Endothelial cell of umbilical vein (primary cell): ENCODE measurements around the gene RPL6. TPM values are rescaled to one million over a fixed set of nuclear protein-coding genes. Genes with fewer than 3 reads are reported as not detected.

ENCODE experiments used
- BruUV-seq: library from RNA; stranded (reverse); fragments of 400-500 nt; replicated peaks from 2 replicates; lab custom pipeline; 2021; lab: Mats Ljungman, UMichigan
- CTCF ChIA-PET: fragments of 300-600, 350-600 bp; sonication (Branson Sonifier 250); formaldehyde crosslinking; loops from one replicate; lab custom pipeline; 2021; ENCODE audit warnings: antibody characterized with exemption, inconsistent platforms; lab: Charles Lee
- POLR2A ChIA-PET: fragments of 300-600, 350-600 bp; sonication (Branson Sonifier 250); formaldehyde crosslinking; loops from one replicate; lab custom pipeline; 2021; ENCODE audit warnings: antibody characterized with exemption, inconsistent platforms; lab: Charles Lee
- DNase-seq: peaks from one replicate; pipeline ENCODE4 v3.0.0-alpha.2; 2011; ENCODE audit warnings: low read depth, low spot score
- FAIRE-seq: peaks from 2 replicates; lab custom pipeline; 2011; peaks lifted over from hg19 to GRCh38; lab: Jason Lieb, UNC
- H2AFZ ChIP-seq: 2 replicates; pipeline ENCODE4 v1.6.0; 2012; ENCODE audit warnings: low read depth, low read length, control low read depth, inconsistent platforms
- H3K27ac ChIP-seq: 2 replicates; pipeline ENCODE4 v1.5.1; 2011; ENCODE audit warnings: low read depth, mild to moderate bottlenecking, control low read depth, low read length, moderate library complexity; ENCODE audit not compliant: insufficient read depth
- H3K27me3 ChIP-seq, 2 experiments: 2 replicates each; pipeline versions ENCODE4 v1.6.0 to v1.6.1; 2011; ENCODE audit warnings: low read length in 2 of 2, mixed read lengths in 1 of 2; ENCODE audit not compliant: control insufficient read depth in 2 of 2, insufficient read depth in 2 of 2
- H3K36me3 ChIP-seq, 2 experiments: 2 replicates in 1 of 2; 3 replicates in 1 of 2; pipeline ENCODE4 v1.5.1; 2011; ENCODE audit warnings: low read length in 2 of 2, mild to moderate bottlenecking in 1 of 2, moderate library complexity in 1 of 2; ENCODE audit not compliant: control insufficient read depth in 2 of 2, insufficient read depth in 2 of 2; ENCODE audit errors: extremely low read depth in 1 of 2
- H3K4me1 ChIP-seq: 3 replicates; pipeline ENCODE4 v1.5.1; 2011; ENCODE audit warnings: mild to moderate bottlenecking, low read length; ENCODE audit not compliant: control insufficient read depth, insufficient read depth; ENCODE audit errors: extremely low read depth
- H3K4me2 ChIP-seq: 2 replicates; pipeline ENCODE4 v1.6.1; 2011; ENCODE audit warnings: low read length, control low read depth, mixed read lengths; ENCODE audit not compliant: insufficient read depth
- H3K4me3 ChIP-seq, 3 experiments: fragments of 200-600 bp in 1 of 3; sonication (generic), shearing (Covaris generic) in 1 of 3; replicated peaks in 1 of 3; 2 replicates each; pipeline ENCODE4 v1.5.1; 2011 to 2016; ENCODE audit warnings: control low read depth in 3 of 3, low read length in 3 of 3, mild to moderate bottlenecking in 2 of 3, inconsistent platforms in 1 of 3, low read depth in 1 of 3, moderate library complexity in 1 of 3; ENCODE audit not compliant: insufficient read depth in 1 of 3
- H3K79me2 ChIP-seq: 2 replicates; pipeline ENCODE4 v1.6.0; 2012; ENCODE audit warnings: low read length, inconsistent platforms; ENCODE audit not compliant: control insufficient read depth, insufficient read depth
- H3K9ac ChIP-seq: replicated peaks from 2 replicates; pipeline ENCODE3; 2011; ENCODE audit warnings: low read length, control low read depth; ENCODE audit not compliant: insufficient read depth; ENCODE audit errors: extremely low read depth
- H3K9me1 ChIP-seq: replicated peaks from 3 replicates; pipeline ENCODE4 v1.6.0; 2011; ENCODE audit warnings: mild to moderate bottlenecking, low read length; ENCODE audit not compliant: control insufficient read depth, insufficient read depth; ENCODE audit errors: extremely low read depth
- H3K9me3 ChIP-seq: replicated peaks from 2 replicates; pipeline ENCODE4 v1.5.1; 2012; ENCODE audit warnings: low read length, inconsistent platforms; ENCODE audit not compliant: control insufficient read depth, insufficient read depth
- H4K20me1 ChIP-seq: replicated peaks from 2 replicates; pipeline ENCODE3; 2011; ENCODE audit warnings: mild to moderate bottlenecking, low read length; ENCODE audit not compliant: control insufficient read depth, insufficient read depth; ENCODE audit errors: extremely low read depth
- CTCF ChIP-seq, 2 donors: IDR thresholded peaks; 1 replicate in 1 of 2; 2 replicates in 1 of 2; pipeline ENCODE4 v1.5.1; 2011; ENCODE audit warnings: low read length in 2 of 2, mild to moderate bottlenecking in 2 of 2, moderate library complexity in 2 of 2, control low read depth in 1 of 2, inconsistent platforms in 1 of 2, low read depth in 1 of 2; ENCODE audit not compliant: insufficient read depth in 1 of 2; ENCODE audit errors: extremely low read depth in 1 of 2
- EZH2 ChIP-seq: IDR thresholded peaks from 2 replicates; pipeline ENCODE4 v1.6.1; 2012; ENCODE audit warnings: borderline replicate concordance, low read depth, mild to moderate bottlenecking, moderate library complexity, low read length, inconsistent platforms; ENCODE audit not compliant: severe bottlenecking
- FOS ChIP-seq: IDR thresholded peaks from 2 replicates; pipeline ENCODE4 v1.6.1; 2011; ENCODE audit warnings: mild to moderate bottlenecking, low read length, moderate library complexity, borderline replicate concordance; ENCODE audit not compliant: insufficient read depth
- GATA2 ChIP-seq: IDR thresholded peaks from 2 replicates; pipeline ENCODE4 v1.7.0; 2011; ENCODE audit warnings: low read depth, mild to moderate bottlenecking, moderate library complexity, mixed read lengths, low read length; ENCODE audit not compliant: insufficient read length, insufficient read depth
- JUN ChIP-seq: IDR thresholded peaks from 2 replicates; pipeline ENCODE4 v1.6.1; 2011; ENCODE audit warnings: borderline replicate concordance, low read depth; ENCODE audit not compliant: insufficient read length, insufficient read depth
- MAX ChIP-seq: IDR thresholded peaks from 2 replicates; pipeline ENCODE4 v1.6.1; 2011; ENCODE audit not compliant: insufficient read depth, insufficient read length
- MYC ChIP-seq: IDR thresholded peaks from one replicate; pipeline ENCODE4 v1.6.1; 2011; ENCODE audit warnings: mild to moderate bottlenecking, low read depth, low read length
- POLR2A ChIP-seq: IDR thresholded peaks from 2 replicates; pipeline ENCODE4 v1.6.1; 2012; ENCODE audit warnings: low read depth, mild to moderate bottlenecking, control low read depth, low read length
- POLR2AphosphoS5 ChIP-seq: IDR thresholded peaks from 2 replicates; pipeline ENCODE4 v1.6.1; 2012; ENCODE audit warnings: low read depth, mild to moderate bottlenecking, control low read depth, low read length, moderate library complexity; ENCODE audit not compliant: insufficient read depth
- dilution Hi-C: fragments of 300-500 bp; cut with MboI; formaldehyde crosslinking; loops from one replicate; pipeline ENCODE4 v1.15.0; 2019; ENCODE audit warnings: low sequenced_read_pairs; ENCODE audit not compliant: extremely low pct_ligation_motif_present
- intact Hi-C: fragments of 100-400 bp; cut with micrococcal nuclease; formaldehyde crosslinking; loops from one replicate; pipeline ENCODE4 v1.10.0; 2022
- polyA plus RNA-seq, 4 experiments: library from polyadenylated mRNA; depleted of rRNA in 3 of 4; stranded (reverse) in 3 of 4; unstranded in 1 of 4; fragments of >200 nt; gene quantifications; 2 replicates each; pipeline versions ENCODE4 v1.2.1 to v1.2.3, GENCODE V29; 2011 to 2012; ENCODE audit warnings: missing spikeins in 1 of 4
- total RNA-seq: library from RNA; stranded (reverse); gene quantifications from 2 replicates; pipeline ENCODE4 v1.2.3, GENCODE V29; 2021

The RPL6 gene
- total and polyA plus RNA-seq, 2 donors (not counting 3 experiments of a cell fraction or from before 2014, with no cell fraction given) = 998 to 1,385 TPM

GRCh38 chr12:112409906-112410244, 470 bp upstream of the RPL6 start:
- FAIRE-seq (no peak), DNase-seq (no peak)
- H3K79me2 ChIP-seq = peaks cover 30% of the 10 kb centered on the region
- H3K27ac ChIP-seq = no peak overlapping the region
- H3K9me3 ChIP-seq = no peaks in the 10 kb centered on the region
- H3K4me3 ChIP-seq = no peak overlapping the region
- H3K27me3 ChIP-seq = peaks cover 0 to 4% of the 10 kb centered on the region in 2 experiments
- H3K9ac ChIP-seq = no peak overlapping the region
- POLR2A ChIA-PET = interaction anchor here (0.6 kb wide), 1 partner anchor 304 kb away, joined by 3 read pairs; no protein-coding TSS in a partner anchor
- H3K9me1 ChIP-seq = no peaks in the 10 kb centered on the region
- intact Hi-C loops (loop anchor here (1.0 to 10.0 kb wide), 4 partner anchors 8 to 565 kb away; partner anchors contain the start of genes HECTD4, MAPKAPK5 and PTPN11), dilution Hi-C loops (no loop called here)
- peaks cover 20% of the 10 kb centered on the region for H3K4me1 ChIP-seq
- no peaks in the 10 kb centered on the region for H4K20me1 ChIP-seq
- BruUV-seq = no TSS peak
- H2AFZ ChIP-seq = peak overlapping the region; percentile 23
- TF ChIP-seq MAX (no peak), POLR2A (no peak), FOS (no peak), MYC (no peak), GATA2 (no peak), POLR2AphosphoS5 (no peak), EZH2 (no peak), JUN (no peak), CTCF (IDR thresholded peaks at IDR 0.05; ENCODE audit: extremely low read depth in 1 of 2, insufficient read depth in 1 of 2, low read depth in 1 of 2, low read length in 2 of 2) (no peak)
- H3K36me3 ChIP-seq = peaks cover 19 to 25% of the 10 kb centered on the region in 2 experiments
- no peak overlapping the region for H3K4me2 ChIP-seq
- CTCF ChIA-PET = interaction anchor here (1.3 to 2.1 kb wide), 3 partner anchors 23 to 212 kb away, joined by 3 to 29 read pairs (median 10); no protein-coding TSS in a partner anchor
